ENCODE results near the gene SLC2A5. TPM values are rescaled to one million over a fixed set of nuclear protein-coding genes. Genes with fewer than 3 reads are reported as not detected.
"Not testable (repeated sequence)": the region's sequence is repeated elsewhere in the genome, so short reads cannot be mapped to it uniquely, and the experiment has no call there.

Gene SLC2A5
- total RNA-seq, 1 experiment from 2014 or later, result 0.03 TPM

GRCh38 chr1:9022026-9022738 is 47.3 kb downstream of the SLC2A5 start:
- not testable (repeated sequence) for H3K36me3 ChIP-seq (replicated peaks; ENCODE audit: control insufficient read depth, insufficient read depth, low read length); H3K4me3 ChIP-seq (ENCODE audit: insufficient read depth, low read depth, low read length); DNase-seq; H3K27me3 ChIP-seq (ENCODE audit: control insufficient read depth, insufficient read depth, low read length)

GRCh38 chr1:9020305-9020704 is 49.1 kb downstream of the SLC2A5 start:
- no peaks in the 10 kb centered on the region for H3K36me3 ChIP-seq (replicated peaks; ENCODE audit: control insufficient read depth, insufficient read depth, low read length)
- no peak for DNase-seq
- no peaks in the 10 kb centered on the region; the same call in 1 of the 2 replicates for H3K27me3 ChIP-seq (ENCODE audit: control insufficient read depth, insufficient read depth, low read length)
- no peak overlapping the region for H3K4me3 ChIP-seq (ENCODE audit: insufficient read depth, low read depth, low read length)

GRCh38 chr1:9019896-9020295 is 49.5 kb downstream of the SLC2A5 start:
- Histone ChIP-seq H3K4me3 (ENCODE audit: insufficient read depth, low read depth, low read length) (no peak overlapping the region), H3K36me3 (replicated peaks; ENCODE audit: control insufficient read depth, insufficient read depth, low read length) (no peaks in the 10 kb centered on the region), H3K27me3 (ENCODE audit: control insufficient read depth, insufficient read depth, low read length) (no peaks in the 10 kb centered on the region; the same call in 1 of the 2 replicates)
- no peak for DNase-seq

- Histone ChIP-seq H3K27me3 (ENCODE audit: control insufficient read depth, insufficient read depth, low read length) (no peaks in the 10 kb centered on the region; the same call in 1 of the 2 replicates), H3K4me3 (ENCODE audit: insufficient read depth, low read depth, low read length) (no peak overlapping the region), H3K36me3 (replicated peaks; ENCODE audit: control insufficient read depth, insufficient read depth, low read length) (no peaks in the 10 kb centered on the region)
- DNase-seq, result no peak
Observed at GRCh38 chr1:9018333-9018732, 51.1 kb downstream of the SLC2A5 start.

- no peaks in the 10 kb centered on the region; the same call in 1 of the 2 replicates for H3K27me3 ChIP-seq (ENCODE audit: control insufficient read depth, insufficient read depth, low read length)
- no peaks in the 10 kb centered on the region for H3K36me3 ChIP-seq (replicated peaks; ENCODE audit: control insufficient read depth, insufficient read depth, low read length)
- H3K4me3 ChIP-seq (ENCODE audit: insufficient read depth, low read depth, low read length), result no peak overlapping the region
- DNase-seq, result no peak
Observed at GRCh38 chr1:9016455-9016854, 53.0 kb downstream of the SLC2A5 start.

- Histone ChIP-seq H3K4me3 (ENCODE audit: insufficient read depth, low read depth, low read length) (no peak overlapping the region), H3K36me3 (replicated peaks; ENCODE audit: control insufficient read depth, insufficient read depth, low read length) (no peaks in the 10 kb centered on the region), H3K27me3 (ENCODE audit: control insufficient read depth, insufficient read depth, low read length) (no peaks in the 10 kb centered on the region)
- DNase-seq, result peak; percentile 26
Observed at GRCh38 chr1:9014475-9015375, 54.7 kb downstream of the SLC2A5 start.

GRCh38 chr1:9013819-9014218 is 55.6 kb downstream of the SLC2A5 start:
- Histone ChIP-seq H3K36me3 (replicated peaks; ENCODE audit: control insufficient read depth, insufficient read depth, low read length) (no peaks in the 10 kb centered on the region), H3K27me3 (ENCODE audit: control insufficient read depth, insufficient read depth, low read length) (no peaks in the 10 kb centered on the region), H3K4me3 (ENCODE audit: insufficient read depth, low read depth, low read length) (no peak overlapping the region)
- DNase-seq, result no peak

- Histone ChIP-seq H3K36me3 (replicated peaks; ENCODE audit: control insufficient read depth, insufficient read depth, low read length) (no peaks in the 10 kb centered on the region), H3K27me3 (ENCODE audit: control insufficient read depth, insufficient read depth, low read length) (no peaks in the 10 kb centered on the region), H3K4me3 (ENCODE audit: insufficient read depth, low read depth, low read length) (no peak overlapping the region)
- peak; percentile 43 for DNase-seq
Observed at GRCh38 chr1:9010781-9011323, 58.6 kb downstream of the SLC2A5 start.

- H3K27me3 ChIP-seq (ENCODE audit: control insufficient read depth, insufficient read depth, low read length), result no peaks in the 10 kb centered on the region
- peak; percentile 95 for DNase-seq
- H3K4me3 ChIP-seq (ENCODE audit: insufficient read depth, low read depth, low read length), result no peak overlapping the region
- no peaks in the 10 kb centered on the region for H3K36me3 ChIP-seq (replicated peaks; ENCODE audit: control insufficient read depth, insufficient read depth, low read length)
Observed at GRCh38 chr1:9009438-9010370, 59.7 kb downstream of the SLC2A5 start.

- H3K36me3 ChIP-seq (replicated peaks; ENCODE audit: control insufficient read depth, insufficient read depth, low read length), result no peaks in the 10 kb centered on the region
- DNase-seq, result no peak
- no peak overlapping the region for H3K4me3 ChIP-seq (ENCODE audit: insufficient read depth, low read depth, low read length)
- no peaks in the 10 kb centered on the region; the same call in 1 of the 2 replicates for H3K27me3 ChIP-seq (ENCODE audit: control insufficient read depth, insufficient read depth, low read length)
Observed at GRCh38 chr1:9008236-9008635, 61.2 kb downstream of the SLC2A5 start.

- H3K36me3 ChIP-seq (replicated peaks; ENCODE audit: control insufficient read depth, insufficient read depth, low read length), result no peaks in the 10 kb centered on the region
- H3K4me3 ChIP-seq (ENCODE audit: insufficient read depth, low read depth, low read length), result no peak overlapping the region
- no peak for DNase-seq
- H3K27me3 ChIP-seq (ENCODE audit: control insufficient read depth, insufficient read depth, low read length), result no peaks in the 10 kb centered on the region; the same call in 1 of the 2 replicates
Observed at GRCh38 chr1:9006956-9007615, 62.3 kb downstream of the SLC2A5 start.

GRCh38 chr1:9005395-9005708 is 64.1 kb downstream of the SLC2A5 start:
- no peak overlapping the region for H3K4me3 ChIP-seq (ENCODE audit: insufficient read depth, low read depth, low read length)
- no peaks in the 10 kb centered on the region; the same call in 1 of the 2 replicates for H3K27me3 ChIP-seq (ENCODE audit: control insufficient read depth, insufficient read depth, low read length)
- H3K36me3 ChIP-seq (replicated peaks; ENCODE audit: control insufficient read depth, insufficient read depth, low read length), result no peaks in the 10 kb centered on the region
- DNase-seq, result no peak

GRCh38 chr1:9004700-9005394 is 64.6 kb downstream of the SLC2A5 start:
- no peak overlapping the region for H3K4me3 ChIP-seq (ENCODE audit: insufficient read depth, low read depth, low read length)
- peak; percentile 93 for DNase-seq
- no peaks in the 10 kb centered on the region; the same call in 1 of the 2 replicates for H3K27me3 ChIP-seq (ENCODE audit: control insufficient read depth, insufficient read depth, low read length)
- no peaks in the 10 kb centered on the region for H3K36me3 ChIP-seq (replicated peaks; ENCODE audit: control insufficient read depth, insufficient read depth, low read length)
